Stimulated activated naive CD8-positive, alpha-beta T cell treated with anti-CD3 and anti-CD28 coated beads, Interleukin-15, Interleukin-2, amounts not matched to agents 100 ng/mL and 50 ng/mL, for 24 hours (primary cell): Measurements from ENCODE around the gene SLC51A.
A peak's percentile ranks its signal among the peaks of the same experiment; 100 is the strongest.

Source experiments
- H3K27ac Mint-ChIP-seq: one replicate; pipeline ENCODE4 v1.8.0; 2021; ENCODE audit warnings: mild to moderate bottlenecking, mixed read lengths
- H3K27me3 Mint-ChIP-seq: one replicate; pipeline ENCODE4 v1.8.0; 2021; ENCODE audit warnings: mixed read lengths
- H3K36me3 Mint-ChIP-seq: one replicate; pipeline ENCODE4 v1.8.0; 2021; ENCODE audit warnings: low read depth, mixed read lengths
- H3K4me1 Mint-ChIP-seq: one replicate; pipeline ENCODE4 v1.8.0; 2021; ENCODE audit warnings: low read depth, mixed read lengths
- H3K4me3 Mint-ChIP-seq: one replicate; pipeline ENCODE4 v1.8.0; 2021; ENCODE audit warnings: mild to moderate bottlenecking, mixed read lengths
- H3K9me3 Mint-ChIP-seq: one replicate; pipeline ENCODE4 v1.8.0; 2021; ENCODE audit warnings: mixed read lengths

The SLC51A gene

DNA sequence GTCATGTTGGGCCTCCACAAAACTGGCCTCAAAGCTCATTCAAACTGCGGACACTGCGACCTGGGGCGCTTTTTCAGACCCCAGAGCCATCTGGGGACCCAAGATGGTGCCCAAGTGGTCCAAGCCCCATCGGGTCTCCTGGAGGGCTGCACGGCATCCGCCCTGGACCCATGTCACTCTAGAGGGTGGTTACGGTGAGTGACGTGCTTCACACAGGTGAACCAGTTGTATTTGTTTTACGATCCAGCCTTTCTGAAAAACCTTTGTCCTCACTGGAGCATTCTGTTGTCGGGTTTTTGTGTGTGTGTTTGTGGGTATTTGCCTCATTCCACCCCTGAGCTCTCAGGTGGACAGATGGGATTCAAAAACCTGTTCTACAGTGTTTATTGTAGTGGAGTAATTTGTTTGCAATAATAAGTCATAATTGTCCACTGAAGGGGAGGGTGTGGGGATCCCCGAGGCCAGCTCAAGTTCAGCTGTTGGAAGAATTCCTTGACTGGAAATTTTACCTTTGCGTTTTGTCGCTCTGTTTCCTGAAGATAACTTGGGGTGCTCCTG is 1.9 kb downstream of the SLC51A start:
- H3K27me3 Mint-ChIP-seq = peaks cover 2% of the 10 kb centered on the region
- no peaks in the 10 kb centered on the region for H3K9me3 Mint-ChIP-seq
- peaks cover 19% of the 10 kb centered on the region for H3K4me1 Mint-ChIP-seq
- H3K4me3 Mint-ChIP-seq = no peak overlapping the region
- H3K36me3 Mint-ChIP-seq = no peaks in the 10 kb centered on the region
- H3K27ac Mint-ChIP-seq = no peak overlapping the region

DNA sequence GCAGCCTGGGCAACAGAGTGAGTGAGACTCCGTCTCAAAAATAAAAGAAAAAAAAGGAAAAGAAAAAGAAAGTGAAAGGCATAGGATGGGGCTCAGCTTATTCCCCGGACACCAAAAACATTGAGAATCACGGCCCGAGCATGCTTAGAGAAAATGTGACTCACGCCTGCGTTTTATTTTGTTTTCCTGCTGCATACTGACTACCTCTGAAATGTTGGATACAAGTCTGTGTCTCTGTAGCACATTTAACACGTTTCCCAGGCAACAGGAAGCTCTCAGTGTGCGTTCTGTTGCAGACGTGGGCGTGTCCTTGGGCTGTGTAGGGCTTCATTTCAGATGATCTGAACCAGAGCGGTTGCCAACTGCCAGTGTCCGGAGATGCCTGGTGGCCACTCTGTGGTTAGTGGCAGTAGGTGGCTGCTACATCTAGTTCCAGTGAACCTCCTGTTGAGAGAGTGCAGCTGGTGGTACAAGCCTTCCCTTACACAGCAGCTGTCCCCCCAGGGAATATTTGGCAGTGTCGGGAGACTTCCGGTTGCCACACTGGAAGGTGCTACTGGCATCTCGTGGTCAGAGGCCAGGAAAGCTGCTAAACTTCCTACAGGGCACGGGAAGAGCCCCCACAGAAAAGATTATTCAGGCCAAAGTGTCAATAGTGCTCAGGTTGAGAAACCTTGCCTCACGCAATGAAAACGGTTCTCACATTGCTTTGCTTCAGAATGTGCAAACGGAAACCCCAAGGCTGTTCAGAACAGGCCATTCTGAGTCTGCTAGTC is 3.0 kb downstream of the SLC51A start:
- peaks cover 3% of the 10 kb centered on the region for H3K27me3 Mint-ChIP-seq

DNA sequence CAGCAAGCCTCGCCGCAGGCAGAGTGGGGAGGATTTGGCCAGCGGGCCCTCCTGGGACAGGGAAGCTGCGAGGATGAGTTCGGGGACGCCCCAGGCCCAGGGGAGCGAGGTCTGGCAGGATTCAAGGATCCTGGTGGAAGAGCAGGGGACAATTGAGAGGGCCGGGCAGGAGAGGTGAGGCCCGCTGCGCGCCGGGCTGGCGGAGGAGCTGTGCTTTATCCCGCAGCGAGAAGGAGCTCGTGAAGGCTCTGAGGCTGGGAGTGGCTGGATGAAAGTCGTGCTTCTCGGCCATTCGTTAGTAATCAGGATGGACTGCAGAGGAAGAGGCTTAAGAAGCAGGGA is 3.6 kb downstream of the SLC51A start:
- no peaks in the 10 kb centered on the region for H3K9me3 Mint-ChIP-seq
- H3K4me3 Mint-ChIP-seq = peak overlapping the region; percentile 83
- H3K4me1 Mint-ChIP-seq = peaks cover 19% of the 10 kb centered on the region
- H3K36me3 Mint-ChIP-seq = no peaks in the 10 kb centered on the region
- H3K27me3 Mint-ChIP-seq = peaks cover 3% of the 10 kb centered on the region
- H3K27ac Mint-ChIP-seq = no peak overlapping the region

More for the DNA sequence above, 3.0 kb downstream of the SLC51A start:
- Mint-ChIP-seq H3K4me1 (peaks cover 19% of the 10 kb centered on the region), H3K36me3 (no peaks in the 10 kb centered on the region), H3K9me3 (no peaks in the 10 kb centered on the region), H3K4me3 (peak overlapping the region; percentile 83), H3K27ac (peak overlapping the region; percentile 76)

DNA sequence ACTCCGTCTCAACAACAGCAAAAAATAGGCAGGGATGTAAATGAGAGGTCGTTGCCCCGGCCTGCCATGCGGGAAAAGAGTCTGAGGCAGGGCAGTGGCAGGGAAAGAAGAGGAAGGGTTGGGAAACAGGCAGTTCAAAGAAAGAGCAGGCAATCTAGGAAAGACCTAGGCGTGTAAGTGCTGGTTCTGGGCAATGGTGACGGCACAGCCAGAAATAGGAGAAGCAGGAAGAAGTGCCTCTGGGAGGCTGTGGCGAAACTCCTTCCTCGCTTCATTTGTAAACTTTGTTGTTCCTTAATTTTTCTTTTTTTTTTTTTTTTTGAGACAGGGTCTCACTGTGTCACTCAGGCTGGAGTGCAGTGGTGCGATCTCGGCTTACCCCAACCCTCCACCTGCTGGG is 4.3 kb downstream of the SLC51A start:
- Mint-ChIP-seq H3K9me3 (no peaks in the 10 kb centered on the region), H3K27me3 (peaks cover 3% of the 10 kb centered on the region), H3K36me3 (no peaks in the 10 kb centered on the region), H3K27ac (no peak overlapping the region), H3K4me1 (peaks cover 19% of the 10 kb centered on the region), H3K4me3 (no peak overlapping the region)

DNA sequence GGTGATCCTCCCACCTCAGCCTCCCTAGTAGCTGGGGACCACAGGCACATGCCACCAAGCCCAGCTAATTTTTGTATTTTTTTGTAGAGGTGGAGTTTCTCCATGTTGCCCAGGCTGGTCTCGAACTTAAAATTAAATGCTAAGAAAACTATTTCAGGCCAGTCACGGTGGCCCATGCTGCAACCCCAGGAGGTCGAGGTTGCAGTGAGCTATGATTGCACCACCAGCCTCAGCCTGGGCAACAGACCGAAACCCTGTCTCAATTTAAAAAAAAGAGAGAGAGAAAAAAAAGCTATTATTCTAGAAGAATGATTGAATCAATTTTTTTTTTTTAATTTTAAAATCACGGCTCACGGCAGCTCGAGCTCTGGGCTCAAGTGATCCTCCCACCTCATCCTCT is 4.7 kb downstream of the SLC51A start:
- Mint-ChIP-seq H3K36me3 (no peaks in the 10 kb centered on the region), H3K27me3 (peaks cover 3% of the 10 kb centered on the region), H3K9me3 (no peaks in the 10 kb centered on the region), H3K27ac (no peak overlapping the region), H3K4me3 (no peak overlapping the region), H3K4me1 (peaks cover 19% of the 10 kb centered on the region)

DNA sequence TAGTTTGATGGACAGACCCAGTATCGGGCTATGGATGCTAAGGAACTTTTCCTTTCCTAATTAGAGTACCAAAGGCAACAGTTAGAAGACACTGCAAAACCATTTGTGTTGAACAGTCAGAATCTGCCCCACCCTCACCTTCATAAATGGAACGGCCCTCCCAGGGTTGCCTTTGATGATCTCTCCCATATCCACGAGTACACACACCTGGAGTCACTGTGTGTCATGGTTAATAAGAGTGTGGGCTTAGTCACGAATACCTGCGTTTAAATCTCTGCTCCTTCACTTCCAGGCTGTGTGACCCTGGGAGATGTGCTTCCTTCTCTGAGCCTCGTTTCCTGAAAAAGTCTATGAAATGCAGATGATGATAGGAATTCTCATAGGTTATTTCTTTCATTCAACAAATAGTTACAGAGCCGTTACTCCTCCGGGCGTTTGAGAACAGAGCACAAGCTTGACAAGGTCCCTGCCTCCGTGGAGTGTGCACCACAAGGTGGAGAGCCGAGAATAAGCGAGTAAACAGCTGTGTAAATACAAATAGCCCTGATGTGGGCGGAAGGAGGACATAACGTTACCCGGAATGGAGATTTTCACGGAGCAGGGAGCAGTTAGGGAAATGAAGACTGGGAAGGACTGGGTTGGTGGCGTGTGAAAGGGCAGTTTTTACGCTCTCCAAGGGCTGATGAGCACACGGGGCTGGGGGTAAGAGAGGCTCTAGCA is 6.7 kb downstream of the SLC51A start:
- H3K27me3 Mint-ChIP-seq = peaks cover 3% of the 10 kb centered on the region
- H3K4me3 Mint-ChIP-seq = no peak overlapping the region
- H3K27ac Mint-ChIP-seq = no peak overlapping the region
- no peaks in the 10 kb centered on the region for H3K36me3 Mint-ChIP-seq
- no peaks in the 10 kb centered on the region for H3K9me3 Mint-ChIP-seq
- peaks cover 19% of the 10 kb centered on the region for H3K4me1 Mint-ChIP-seq

DNA sequence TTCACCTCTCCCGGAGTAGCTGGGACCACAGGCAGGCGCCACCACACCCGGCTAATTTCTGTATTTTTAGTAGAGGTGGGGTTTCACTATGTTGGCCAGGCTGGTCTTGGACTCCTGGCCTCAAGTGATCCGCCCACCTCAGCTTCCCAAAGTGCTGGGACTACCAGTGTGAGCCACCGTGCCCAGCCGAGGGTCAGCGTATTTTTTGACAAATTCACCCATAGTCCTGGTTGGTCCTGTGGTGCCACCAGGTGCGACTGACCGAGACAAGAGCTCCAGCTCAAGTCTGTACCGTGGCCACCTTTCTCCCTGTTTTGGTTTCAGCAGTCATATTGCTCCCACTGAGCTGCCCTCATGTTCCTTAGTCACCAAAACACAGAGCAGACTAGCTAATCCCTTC is 8.8 kb downstream of the SLC51A start:
- H3K4me3 Mint-ChIP-seq = no peak overlapping the region
- no peak overlapping the region for H3K27ac Mint-ChIP-seq
- peaks cover 3% of the 10 kb centered on the region for H3K27me3 Mint-ChIP-seq
- H3K36me3 Mint-ChIP-seq = no peaks in the 10 kb centered on the region
- H3K4me1 Mint-ChIP-seq = no peaks in the 10 kb centered on the region
- H3K9me3 Mint-ChIP-seq = no peaks in the 10 kb centered on the region

DNA sequence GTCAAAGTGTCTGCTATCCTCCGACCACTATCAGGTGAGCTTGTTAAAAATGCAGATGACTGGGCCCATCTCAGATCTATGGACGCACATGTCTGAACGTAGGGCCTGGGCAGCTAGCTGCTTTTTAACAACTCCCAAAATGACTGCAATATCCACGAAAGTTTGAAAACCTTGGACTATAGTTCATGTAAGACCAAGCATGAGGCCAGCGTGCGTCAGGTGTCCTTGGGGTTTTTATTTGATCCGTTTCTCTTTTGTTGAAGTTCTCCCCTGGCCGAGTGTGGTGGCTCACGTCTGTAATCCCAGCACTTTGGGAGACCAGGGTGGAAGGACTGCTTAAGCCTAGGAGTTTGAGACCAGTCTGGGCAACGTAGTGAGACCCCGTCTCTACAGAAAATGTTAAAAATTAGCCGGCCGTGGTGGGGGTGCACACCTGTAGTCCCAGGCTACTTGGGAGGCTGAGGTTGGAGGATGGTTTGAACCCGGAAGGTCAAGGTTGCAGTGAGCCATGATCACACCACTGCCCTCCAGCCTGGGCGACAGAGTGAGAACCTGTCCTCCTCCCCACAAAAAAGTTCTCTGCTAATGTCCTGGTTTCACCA is 9.5 kb downstream of the SLC51A start:
- Mint-ChIP-seq H3K9me3 (no peaks in the 10 kb centered on the region), H3K36me3 (no peaks in the 10 kb centered on the region), H3K27ac (no peak overlapping the region), H3K4me3 (no peak overlapping the region), H3K27me3 (peaks cover 3% of the 10 kb centered on the region), H3K4me1 (no peaks in the 10 kb centered on the region)

DNA sequence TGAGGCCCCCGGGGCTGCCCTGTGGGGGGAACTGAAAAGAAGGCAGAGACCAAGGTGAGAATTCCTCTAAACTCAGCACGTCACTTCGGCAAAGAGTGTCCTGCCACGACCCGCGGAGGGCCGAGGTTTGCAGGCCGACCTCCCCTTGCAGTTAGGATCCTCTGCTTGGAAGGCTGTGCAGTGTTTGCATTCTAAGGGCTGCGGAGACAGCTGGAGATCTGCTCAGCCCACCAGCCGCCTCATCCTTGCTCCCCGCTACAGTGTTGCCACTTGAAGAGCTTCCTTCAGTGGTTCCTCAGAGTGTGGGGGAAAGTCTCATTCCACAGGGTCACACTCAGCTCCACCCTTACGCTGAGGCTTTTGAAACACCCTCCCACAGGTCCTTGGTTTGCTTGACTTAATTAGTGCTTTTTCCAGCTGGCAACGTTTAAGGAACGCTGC is 10.8 kb downstream of the SLC51A start:
- Mint-ChIP-seq H3K9me3 (no peaks in the 10 kb centered on the region), H3K27me3 (peaks cover 3% of the 10 kb centered on the region), H3K27ac (no peak overlapping the region), H3K36me3 (no peaks in the 10 kb centered on the region), H3K4me1 (peaks cover 5% of the 10 kb centered on the region), H3K4me3 (no peak overlapping the region)

DNA sequence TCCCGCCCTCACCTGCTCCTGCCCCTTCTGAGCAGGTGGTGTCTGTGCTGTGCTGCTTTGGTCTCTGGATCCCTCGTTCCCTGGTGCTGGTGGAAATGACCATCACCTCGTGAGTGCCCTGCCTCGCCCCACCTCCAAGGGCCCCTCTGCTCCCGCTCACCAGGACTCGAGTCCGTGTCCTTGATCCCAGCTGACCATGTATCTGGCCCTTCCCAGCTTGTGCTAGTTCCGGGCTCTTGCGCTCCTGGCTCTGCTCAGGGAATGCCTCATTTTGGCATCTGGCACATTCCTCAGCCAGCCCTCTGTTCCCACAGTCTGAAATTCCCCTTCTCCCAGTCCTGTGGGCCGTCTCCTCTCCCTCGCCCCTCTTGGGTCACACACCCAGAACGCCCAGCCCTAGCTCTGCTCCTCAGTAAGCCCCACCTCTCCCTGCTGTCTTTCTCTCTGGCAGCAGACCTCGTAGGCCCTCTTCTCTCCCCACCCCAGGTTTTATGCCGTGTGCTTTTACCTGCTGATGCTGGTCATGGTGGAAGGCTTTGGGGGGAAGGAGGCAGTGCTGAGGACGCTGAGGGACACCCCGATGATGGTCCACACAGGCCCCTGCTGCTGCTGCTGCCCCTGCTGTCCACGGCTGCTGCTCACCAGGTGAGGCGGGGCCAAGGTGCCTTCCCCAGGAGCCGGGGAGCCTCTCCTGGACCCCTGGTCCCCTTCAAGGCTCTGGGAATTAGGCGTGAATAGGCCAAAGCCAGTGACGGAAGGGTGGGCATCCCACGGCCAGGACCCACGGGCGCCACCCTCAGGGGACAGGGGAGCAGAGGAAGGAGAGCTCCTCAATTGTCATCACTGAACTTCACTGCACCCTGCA is 11.5 kb downstream of the SLC51A start:
- H3K36me3 Mint-ChIP-seq = no peaks in the 10 kb centered on the region
- H3K4me3 Mint-ChIP-seq = no peak overlapping the region
- H3K9me3 Mint-ChIP-seq = no peaks in the 10 kb centered on the region
- no peak overlapping the region for H3K27ac Mint-ChIP-seq
- H3K4me1 Mint-ChIP-seq = peaks cover 12% of the 10 kb centered on the region
- H3K27me3 Mint-ChIP-seq = peaks cover 3% of the 10 kb centered on the region

DNA sequence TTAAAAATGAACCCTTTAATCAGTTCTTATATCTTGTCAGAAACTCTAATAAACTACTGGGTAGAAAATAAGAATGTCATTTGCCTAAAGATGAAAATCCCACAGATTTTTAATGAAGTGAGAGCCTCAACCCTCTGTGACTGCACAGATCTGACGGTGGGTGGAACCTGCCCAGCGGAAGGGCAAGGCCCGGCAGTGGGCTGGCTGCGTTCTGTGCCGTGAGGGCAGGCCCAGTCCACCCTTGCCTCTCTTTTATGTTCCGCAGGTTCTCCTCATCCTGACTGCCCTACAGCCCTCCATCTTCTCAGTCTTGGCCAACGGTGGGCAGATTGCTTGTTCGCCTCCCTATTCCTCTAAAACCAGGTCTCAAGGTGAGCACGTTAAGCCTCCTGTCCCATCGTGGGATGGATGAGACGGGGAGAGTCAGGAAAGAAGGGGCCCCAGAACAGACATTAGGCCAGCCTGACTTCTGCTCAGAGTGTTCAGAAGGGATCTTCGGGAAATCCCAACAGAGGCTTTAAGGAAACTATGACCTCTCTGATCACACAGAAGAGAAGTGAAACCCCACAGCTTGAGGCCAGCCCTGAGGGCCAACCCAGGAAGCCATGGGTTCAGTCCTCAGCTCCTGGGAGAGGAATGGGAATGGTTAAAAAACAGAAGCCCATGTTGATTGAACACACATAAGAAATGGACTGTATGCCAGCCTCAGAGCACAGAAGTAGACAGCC is 16.0 kb downstream of the SLC51A start:
- Mint-ChIP-seq H3K4me3 (no peak overlapping the region), H3K27ac (peak overlapping the region; percentile 66), H3K4me1 (peaks cover 22% of the 10 kb centered on the region), H3K9me3 (no peaks in the 10 kb centered on the region), H3K36me3 (peaks cover 8% of the 10 kb centered on the region), H3K27me3 (no peaks in the 10 kb centered on the region)

DNA sequence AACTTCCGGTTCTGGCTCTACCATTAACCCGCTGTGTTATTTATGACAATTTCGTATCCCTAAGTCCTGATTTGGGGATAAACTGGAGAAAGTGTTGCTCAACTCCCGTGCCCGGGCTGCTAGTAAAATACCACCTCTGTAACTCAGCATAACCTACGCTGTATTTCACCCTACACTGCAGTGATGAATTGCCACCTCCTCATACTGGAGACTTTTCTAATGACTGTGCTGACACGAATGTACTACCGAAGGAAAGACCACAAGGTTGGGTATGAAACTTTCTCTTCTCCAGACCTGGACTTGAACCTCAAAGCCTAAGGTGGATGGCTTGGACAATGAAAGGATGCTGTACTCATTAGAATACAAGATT is 16.5 kb downstream of the SLC51A start:
- Mint-ChIP-seq H3K4me3 (peak overlapping the region; percentile 9), H3K9me3 (no peaks in the 10 kb centered on the region), H3K4me1 (peaks cover 23% of the 10 kb centered on the region), H3K36me3 (peaks cover 10% of the 10 kb centered on the region), H3K27ac (peak overlapping the region; percentile 66), H3K27me3 (no peaks in the 10 kb centered on the region)

DNA sequence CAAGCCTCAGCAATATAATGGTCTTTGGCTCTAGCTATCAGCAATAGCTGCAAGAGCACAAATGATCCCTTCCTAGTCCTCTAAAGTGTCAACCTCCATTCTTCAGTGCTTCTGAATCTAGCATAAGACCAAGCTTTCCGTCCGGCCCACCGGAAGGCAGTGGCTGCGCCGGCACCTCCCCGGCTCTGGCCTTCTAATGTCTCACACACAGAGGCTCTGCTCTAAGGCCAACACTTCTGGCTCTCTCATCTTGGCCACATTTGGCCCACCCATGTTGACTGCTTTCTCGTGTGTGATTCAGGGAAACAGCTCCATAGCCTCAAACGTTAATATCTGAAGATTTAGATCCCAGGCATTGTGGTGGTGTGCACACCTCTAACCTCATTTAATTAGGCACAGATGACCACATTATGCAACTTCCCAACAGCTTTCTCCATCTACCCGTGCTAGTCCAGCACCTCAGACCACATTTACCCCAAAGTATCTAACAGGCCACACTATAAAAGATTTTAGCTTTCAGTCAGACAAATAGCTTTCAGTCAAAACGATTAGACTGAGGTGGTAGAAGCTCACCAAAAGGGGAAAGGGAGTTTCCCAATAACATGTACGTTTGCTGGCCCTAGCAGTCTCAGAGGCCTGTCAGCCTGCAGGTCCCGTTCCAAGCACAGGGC is 19.3 kb downstream of the SLC51A start:
- Mint-ChIP-seq H3K27me3 (no peaks in the 10 kb centered on the region), H3K9me3 (no peaks in the 10 kb centered on the region), H3K27ac (no peak overlapping the region), H3K4me1 (peaks cover 23% of the 10 kb centered on the region), H3K4me3 (no peak overlapping the region), H3K36me3 (peaks cover 29% of the 10 kb centered on the region)
